Measurements from ENCODE around the gene RAP1GAP2.
"Not testable (repeated sequence)": the region's sequence is repeated elsewhere in the genome, so short reads cannot be mapped to it uniquely, and the experiment has no call there.

The RAP1GAP2 gene

GRCh38 chr17:2889256-2889655 lies 93.0 kb downstream of the RAP1GAP2 start:
- no peak for DNase-seq

DNA sequence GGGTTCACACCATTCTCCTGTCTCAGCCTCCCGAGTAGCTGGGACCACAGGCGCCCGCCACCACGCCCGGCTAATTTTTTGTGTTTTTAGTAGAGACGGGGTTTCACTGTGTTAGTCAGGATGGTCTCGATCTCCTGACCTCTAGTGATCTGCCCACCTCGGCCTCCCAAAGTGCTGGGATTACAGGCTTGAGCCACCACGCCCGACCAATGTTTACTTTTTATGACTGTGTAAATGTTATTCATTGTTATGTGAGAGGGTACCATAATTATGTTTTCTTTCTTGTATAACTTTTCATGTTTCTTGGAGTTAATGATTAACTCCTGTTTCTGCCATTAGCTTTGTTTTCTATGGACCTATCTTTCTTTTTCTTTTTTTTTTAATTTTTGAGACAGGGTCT lies 94.5 kb downstream of the RAP1GAP2 start:
- DNase-seq = not testable (repeated sequence)

- no peak for DNase-seq
Measured at GRCh38 chr17:2892305-2892971, 96.2 kb downstream of the RAP1GAP2 start.

- DNase-seq = no peak
Measured at GRCh38 chr17:2893422-2893914, 97.2 kb downstream of the RAP1GAP2 start.

DNA sequence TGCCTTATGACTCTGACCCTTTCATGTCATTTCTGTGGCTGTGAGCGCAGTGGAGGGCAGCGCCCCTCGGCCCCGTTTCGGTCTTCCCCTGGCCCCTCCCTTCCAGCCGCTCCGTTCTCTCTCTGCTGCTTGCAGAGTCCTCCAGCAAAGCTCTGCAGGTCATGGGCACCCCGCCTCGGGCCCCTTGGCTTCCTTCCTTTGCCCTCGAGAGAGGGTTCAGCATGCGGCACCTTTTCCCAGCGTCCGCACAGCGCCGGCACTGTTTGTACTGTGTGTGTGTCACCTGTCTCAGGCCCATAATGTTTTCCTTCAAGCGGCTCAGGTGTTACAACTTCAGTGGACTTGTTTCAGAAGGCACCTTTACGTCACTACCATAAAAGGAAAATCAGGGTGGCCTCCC lies 98.5 kb downstream of the RAP1GAP2 start:
- no peak for DNase-seq

GRCh38 chr17:2897605-2898004 lies 101.4 kb downstream of the RAP1GAP2 start:
- no peak for DNase-seq

DNA sequence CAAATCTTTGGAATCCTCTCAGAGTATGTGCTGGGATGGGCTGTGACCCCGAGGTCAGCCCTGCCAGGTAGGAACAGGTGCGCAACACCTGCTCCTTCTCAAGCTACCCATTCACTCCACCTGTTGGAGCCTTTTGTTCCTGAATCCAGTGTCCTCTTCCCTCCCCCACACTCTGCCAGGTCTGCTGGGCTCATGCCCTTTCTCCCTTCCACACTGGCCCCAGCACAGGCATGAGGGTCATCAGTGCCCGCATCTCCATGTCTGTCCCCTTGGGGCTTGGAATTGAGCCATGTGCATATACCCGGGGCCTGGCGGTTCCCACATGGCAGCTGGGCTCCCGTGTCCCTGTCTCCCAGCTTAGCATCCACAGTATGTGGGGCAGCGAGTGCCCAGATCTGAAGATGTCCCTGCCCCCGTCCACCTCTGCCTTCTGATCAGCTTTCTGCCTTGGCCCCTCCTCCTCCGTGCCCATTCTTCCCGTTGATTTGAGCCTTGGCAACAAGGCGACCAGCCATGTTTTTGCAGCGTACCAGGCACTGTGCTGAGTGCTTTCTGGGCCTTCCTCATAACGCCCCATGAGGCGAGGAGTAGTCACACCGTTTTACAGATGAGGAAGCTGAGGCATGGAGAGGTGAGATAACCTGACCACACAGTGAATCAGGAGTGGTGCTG lies 102.2 kb downstream of the RAP1GAP2 start:
- no peak for DNase-seq

- DNase-seq = no peak
Measured at GRCh38 chr17:2899906-2900305, 103.7 kb downstream of the RAP1GAP2 start.

- DNase-seq = no peak
Measured at GRCh38 chr17:2900842-2901241, 104.6 kb downstream of the RAP1GAP2 start.

DNA sequence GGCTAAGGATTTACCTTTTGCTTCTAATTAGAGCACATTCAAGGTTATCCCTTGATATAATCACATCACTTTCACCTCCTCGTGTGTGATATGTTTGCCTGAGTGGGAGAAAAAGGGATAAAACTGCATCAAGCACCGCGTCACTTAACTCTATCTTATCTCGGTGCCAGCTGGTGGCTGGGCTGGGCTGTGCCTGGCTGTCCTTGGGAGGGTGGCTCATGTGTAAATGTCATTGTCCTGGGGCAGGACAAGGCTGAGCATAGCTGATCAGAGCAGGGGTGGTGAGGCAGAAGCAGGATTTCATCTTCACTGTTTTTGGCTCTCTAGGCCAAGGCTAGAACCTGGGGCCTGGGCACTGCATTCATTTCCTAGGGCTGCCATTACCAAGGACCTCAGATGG lies 105.3 kb downstream of the RAP1GAP2 start:
- no peak for DNase-seq

DNA sequence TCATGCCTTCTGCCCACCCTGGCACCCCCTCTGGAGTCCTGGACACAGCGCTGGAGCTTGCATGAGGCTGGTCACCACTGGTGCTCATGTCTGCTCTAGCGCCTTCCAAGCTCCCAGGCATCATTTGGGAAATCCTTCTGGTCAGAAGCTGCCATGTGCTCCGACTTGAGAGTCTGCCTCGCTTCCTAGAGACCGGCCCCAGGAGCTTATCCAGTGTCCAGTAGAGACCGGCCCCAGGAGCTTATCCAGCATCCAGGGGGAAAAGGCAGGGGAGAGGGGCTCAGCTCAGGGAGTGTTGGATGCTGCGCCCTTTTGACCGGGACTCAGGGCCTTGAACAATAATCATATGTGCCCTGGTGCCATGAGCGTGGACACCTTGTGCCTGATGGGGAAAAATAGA lies 106.3 kb downstream of the RAP1GAP2 start:
- no peak for DNase-seq

- no peak for DNase-seq
Measured at GRCh38 chr17:2903193-2903974, 107.1 kb downstream of the RAP1GAP2 start.

DNA sequence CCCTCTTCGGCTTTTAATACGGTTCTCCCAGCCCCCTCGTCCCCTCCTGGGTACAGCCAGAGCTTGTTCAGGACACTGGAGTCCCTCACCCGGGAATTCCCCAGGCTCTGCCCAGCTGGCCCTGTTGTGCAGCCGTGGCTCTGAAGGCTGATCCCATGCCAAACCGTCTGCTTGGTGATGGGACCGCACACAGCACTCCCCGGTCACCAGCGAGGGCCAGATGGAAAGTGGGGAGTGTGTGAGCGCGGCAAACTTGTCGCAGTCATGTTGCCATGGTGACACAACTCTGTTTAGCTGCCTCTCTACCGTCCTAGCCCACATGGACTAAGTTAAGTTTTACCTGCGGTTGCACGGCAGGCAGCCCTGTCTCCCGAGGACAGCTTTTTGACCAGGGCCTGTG lies 107.9 kb downstream of the RAP1GAP2 start:
- no peak for DNase-seq

GRCh38 chr17:2905269-2905668 lies 109.0 kb downstream of the RAP1GAP2 start:
- DNase-seq = no peak

DNA sequence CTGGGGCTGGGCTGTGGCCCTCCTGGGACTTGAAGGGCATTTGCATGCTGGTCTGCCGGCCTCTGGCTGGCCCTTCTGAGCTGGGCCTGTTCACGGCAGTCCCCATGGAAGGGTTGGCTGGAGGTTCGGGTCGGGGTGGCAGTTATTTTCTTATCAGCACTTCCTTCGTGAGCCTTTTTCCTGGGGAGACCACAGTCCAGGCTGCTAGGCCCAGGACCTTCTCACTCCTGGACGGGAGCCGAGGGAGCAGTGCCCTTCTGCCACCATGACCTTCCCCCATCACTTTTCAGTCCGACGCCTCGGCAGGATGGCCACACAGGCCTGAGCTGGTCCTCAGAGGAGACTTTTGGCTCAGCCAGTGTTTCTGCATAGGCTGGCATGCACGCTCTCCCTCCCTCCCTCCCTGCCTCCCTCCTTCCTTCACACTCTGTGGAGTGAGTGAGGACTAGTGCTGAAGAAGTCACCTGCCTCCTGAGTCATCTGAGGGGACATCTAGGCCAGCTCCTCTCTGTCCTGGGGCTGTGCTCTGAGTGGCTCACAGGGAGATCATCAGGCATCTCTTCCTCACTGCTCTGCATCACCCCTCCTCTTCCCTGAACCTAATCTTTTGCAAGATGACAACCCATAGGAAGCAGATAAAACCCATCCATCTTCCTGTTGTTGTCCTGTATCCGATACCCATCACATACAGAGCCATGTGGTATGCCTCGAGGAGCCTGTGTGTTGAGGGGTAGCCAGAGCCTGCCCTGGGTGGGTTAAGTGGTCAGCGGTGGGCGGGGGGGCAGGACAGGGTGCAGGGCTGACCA lies 109.7 kb downstream of the RAP1GAP2 start:
- no peak for DNase-seq

DNA sequence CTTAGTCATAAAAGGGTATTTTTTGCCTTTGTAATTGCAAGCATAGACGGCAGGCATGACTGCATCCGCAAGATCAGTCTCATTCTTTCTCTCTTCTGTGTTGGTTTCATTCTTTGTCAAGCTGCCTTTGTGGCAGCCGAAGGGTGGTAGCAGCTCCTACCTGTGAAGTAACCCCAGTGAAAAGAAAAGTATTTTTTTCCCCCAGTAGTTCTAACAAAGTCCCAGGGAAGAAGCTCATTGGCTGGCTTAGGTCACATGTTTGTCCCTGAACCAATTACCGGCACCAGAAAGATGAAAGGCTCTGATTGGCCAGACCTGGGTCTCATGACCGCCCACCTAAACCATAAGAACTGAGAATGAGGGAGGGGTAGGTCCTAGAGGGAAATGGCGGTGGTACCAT lies 110.7 kb downstream of the RAP1GAP2 start:
- no peak for DNase-seq

DNA sequence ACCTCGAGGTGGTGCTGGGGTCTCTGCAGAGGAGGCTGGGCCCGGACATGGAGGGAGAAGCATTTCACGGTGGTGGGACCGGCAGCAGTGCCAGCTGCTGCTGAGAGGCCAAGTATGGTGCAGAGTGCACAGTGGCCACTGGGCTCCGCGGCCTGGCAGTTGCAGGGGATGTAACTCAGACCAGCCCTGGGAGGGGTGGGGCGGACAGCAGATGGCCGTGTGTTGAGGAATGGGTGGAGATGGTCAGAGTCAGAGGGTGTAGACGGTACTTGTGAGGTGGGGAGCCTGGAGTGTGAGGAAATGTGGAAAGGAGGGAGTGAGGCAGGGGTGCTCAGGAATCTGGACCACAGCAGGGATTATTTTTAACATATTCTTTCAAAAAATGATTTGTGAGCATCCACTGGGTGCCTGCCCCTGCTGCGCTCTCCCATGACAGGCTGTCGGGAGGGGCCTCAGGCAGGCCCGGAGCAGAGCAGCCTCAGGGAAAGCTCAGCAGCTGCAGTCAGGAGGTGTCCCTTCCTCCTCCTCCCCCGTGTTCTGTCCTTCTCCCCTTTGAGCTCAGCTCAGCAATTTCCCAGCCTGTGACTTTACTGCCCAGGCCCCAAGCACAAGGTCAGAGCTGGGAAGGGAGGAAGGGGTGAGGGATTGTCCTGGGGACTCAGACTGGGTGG lies 113.1 kb downstream of the RAP1GAP2 start:
- DNase-seq = no peak

GRCh38 chr17:2909846-2910234 lies 113.6 kb downstream of the RAP1GAP2 start:
- no peak for DNase-seq

- no peak for DNase-seq
Measured at GRCh38 chr17:2911035-2911754, 115.0 kb downstream of the RAP1GAP2 start.

DNA sequence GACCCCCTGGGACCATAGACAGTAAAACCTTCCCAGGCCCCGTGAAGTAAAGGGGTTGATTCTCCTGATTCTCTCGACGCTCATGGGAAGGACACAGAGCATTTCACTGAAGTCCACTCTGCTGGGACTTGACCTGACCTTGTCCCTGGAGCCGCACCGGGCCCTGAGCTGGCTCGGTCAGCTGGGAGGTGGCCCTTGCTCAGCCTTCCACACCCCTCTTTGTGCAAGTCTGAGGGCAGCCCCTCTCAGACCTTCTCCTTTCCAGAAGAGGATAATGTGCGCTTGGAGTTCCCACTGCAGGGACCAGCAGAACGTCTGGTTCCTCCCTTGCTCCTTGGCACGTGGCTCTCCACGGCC lies 115.5 kb downstream of the RAP1GAP2 start:
- DNase-seq = no peak

DNA sequence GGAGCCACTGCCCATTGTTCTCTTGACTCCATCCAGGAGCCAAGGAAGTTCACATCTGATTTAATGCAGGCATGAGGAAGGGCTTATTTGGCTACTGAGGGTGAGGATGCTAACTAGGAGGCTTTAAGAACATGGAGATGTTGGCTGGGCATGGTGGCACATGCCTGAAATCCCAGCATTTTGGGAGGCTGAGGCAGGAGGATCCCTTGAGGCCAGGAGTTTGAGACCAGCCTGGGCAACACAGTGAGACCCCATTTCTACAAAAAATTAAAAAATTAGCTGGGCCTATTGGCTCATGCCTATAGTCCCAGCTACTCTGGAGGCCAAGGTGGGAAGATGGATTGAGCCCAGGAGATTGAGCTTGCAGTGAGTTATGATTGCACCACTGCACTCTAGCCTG lies 116.5 kb downstream of the RAP1GAP2 start:
- DNase-seq = no peak

GRCh38 chr17:2916461-2916860 lies 120.2 kb downstream of the RAP1GAP2 start:
- DNase-seq = no peak

Data from CD4-positive, alpha-beta T cell treated with Interleukin-1 beta for 1 hour (primary cell).